ENCODE measurements around the gene PLOD2. TPM values are rescaled to one million over a fixed set of nuclear protein-coding genes. Genes with fewer than 3 reads are reported as not detected.

Gene PLOD2
- total and polyA plus RNA-seq, 2 donors (not counting 1 experiment from before 2014, with no cell fraction given): not detected

GRCh38 chr3:146044046-146044445 lies 116.9 kb downstream of the PLOD2 start:
- no peak overlapping the region for H3K4me3 Mint-ChIP-seq
- H3K27ac Mint-ChIP-seq: no peak overlapping the region
- CTCF ChIA-PET: no interaction called here
- Histone ChIP-seq H3K27me3 (replicated peaks in 1 of 4; ENCODE audit: control extremely low read depth in 1 of 4, control insufficient read depth in 3 of 4, insufficient read depth in 4 of 4, low read length in 3 of 4) (no peaks in the 10 kb centered on the region), H3K27ac (ENCODE audit: low read length in 2 of 2) (no peak overlapping the region), H3K4me2 (replicated peaks; ENCODE audit: low read depth, low read length, poor library complexity, severe bottlenecking) (no peak overlapping the region), H3K79me2 (ENCODE audit: control insufficient read depth, insufficient read depth, low read length) (no peaks in the 10 kb centered on the region), H3K4me1 (ENCODE audit: control insufficient read depth in 2 of 2, insufficient read depth in 2 of 2, low read length in 2 of 2) (no peaks in the 10 kb centered on the region), H3K9ac (ENCODE audit: low read length) (no peak overlapping the region), H2AFZ (ENCODE audit: insufficient read depth, low read depth, low read length, poor library complexity, severe bottlenecking) (no peak overlapping the region), H3K9me3 (ENCODE audit: control extremely low read depth in 1 of 3, control insufficient read depth in 2 of 3, insufficient read depth in 1 of 3, low read length in 2 of 3) (peaks cover 0 to 10% (median 0%) of the 10 kb centered on the region in 3 donors), H4K20me1 (ENCODE audit: control insufficient read depth, insufficient read depth, low read length, poor library complexity, severe bottlenecking) (no peaks in the 10 kb centered on the region), H3K4me3 (ENCODE audit: control extremely low read depth in 1 of 5, extremely low read depth in 1 of 5, insufficient read depth in 1 of 5, low read depth in 2 of 5, low read length in 4 of 5) (no peak overlapping the region), H3K36me3 (replicated peaks in 1 of 2; ENCODE audit: control extremely low read depth in 1 of 2, control insufficient read depth in 1 of 2, extremely low read depth in 1 of 2, insufficient read depth in 2 of 2, low read length in 1 of 2) (no peaks in the 10 kb centered on the region)
- intact Hi-C loops (cut with micrococcal nuclease): no loop called here
- POLR2A ChIA-PET: no interaction called here
- H3K9me3 Mint-ChIP-seq (ENCODE audit: insufficient read depth): peaks cover 2% of the 10 kb centered on the region
- H3K4me1 Mint-ChIP-seq: no peaks in the 10 kb centered on the region
- TF ChIP-seq CTCF (IDR thresholded peaks at IDR 0.05) (no peak), EZH2 (IDR thresholded peaks at IDR 0.05; ENCODE audit: borderline replicate concordance, insufficient read depth, low read depth, low read length, poor library complexity, severe bottlenecking) (no peak)
- no peak for DNase-seq
- ATAC-seq (ENCODE audit: low read depth): no peak
- no peaks in the 10 kb centered on the region for H3K27me3 Mint-ChIP-seq

GRCh38 chr3:146040630-146041029 lies 120.4 kb downstream of the PLOD2 start:
- Mint-ChIP-seq H3K27ac (no peak overlapping the region), H3K27me3 (no peaks in the 10 kb centered on the region), H3K4me3 (no peak overlapping the region), H3K4me1 (no peaks in the 10 kb centered on the region), H3K9me3 (ENCODE audit: insufficient read depth) (peaks cover 2% of the 10 kb centered on the region)
- H3K9ac ChIP-seq (ENCODE audit: low read length): no peak overlapping the region
- H3K9me3 ChIP-seq (ENCODE audit: control extremely low read depth in 1 of 3, control insufficient read depth in 2 of 3, insufficient read depth in 1 of 3, low read length in 2 of 3): peaks cover 0 to 8% (median 0%) of the 10 kb centered on the region in 3 donors
- TF ChIP-seq CTCF (IDR thresholded peaks at IDR 0.05): no peak
- TF ChIP-seq EZH2 (IDR thresholded peaks at IDR 0.05; ENCODE audit: borderline replicate concordance, insufficient read depth, low read depth, low read length, poor library complexity, severe bottlenecking): no peak
- intact Hi-C loops (cut with micrococcal nuclease): no loop called here
- H3K27ac ChIP-seq (ENCODE audit: low read length in 2 of 2): no peak overlapping the region
- H3K27me3 ChIP-seq (replicated peaks in 1 of 4; ENCODE audit: control extremely low read depth in 1 of 4, control insufficient read depth in 3 of 4, insufficient read depth in 4 of 4, low read length in 3 of 4): no peaks in the 10 kb centered on the region
- H3K4me2 ChIP-seq (replicated peaks; ENCODE audit: low read depth, low read length, poor library complexity, severe bottlenecking): no peak overlapping the region
- POLR2A ChIA-PET: no interaction called here
- H3K79me2 ChIP-seq (ENCODE audit: control insufficient read depth, insufficient read depth, low read length): no peaks in the 10 kb centered on the region
- H3K4me1 ChIP-seq (ENCODE audit: control insufficient read depth in 2 of 2, insufficient read depth in 2 of 2, low read length in 2 of 2): no peaks in the 10 kb centered on the region
- DNase-seq (no peak), ATAC-seq (ENCODE audit: low read depth) (no peak)
- no peaks in the 10 kb centered on the region for H3K36me3 ChIP-seq (replicated peaks in 1 of 2; ENCODE audit: control extremely low read depth in 1 of 2, control insufficient read depth in 1 of 2, extremely low read depth in 1 of 2, insufficient read depth in 2 of 2, low read length in 1 of 2)
- H3K4me3 ChIP-seq (ENCODE audit: control extremely low read depth in 1 of 5, extremely low read depth in 1 of 5, insufficient read depth in 1 of 5, low read depth in 2 of 5, low read length in 4 of 5): no peak overlapping the region
- no peak overlapping the region for H2AFZ ChIP-seq (ENCODE audit: insufficient read depth, low read depth, low read length, poor library complexity, severe bottlenecking)
- no peaks in the 10 kb centered on the region for H4K20me1 ChIP-seq (ENCODE audit: control insufficient read depth, insufficient read depth, low read length, poor library complexity, severe bottlenecking)
- CTCF ChIA-PET: no interaction called here
